GM13977 (cell line): ENCODE results near the gene MCF2L.

Experiments
- DNase-seq: peaks from one replicate; pipeline ENCODE4 v3.0.0; 2012; ENCODE audit warnings: low spot score
- in situ Hi-C: fragments of 300-500 bp; cut with MboI; formaldehyde crosslinking; loops from one replicate; pipeline ENCODE4 v1.12.0; 2022; ENCODE audit warnings: low sequenced_read_pairs, low pct_unique_long_range_greater_than_20kb, mixed read lengths, inconsistent platforms; ENCODE audit not compliant: unreplicated experiment
- TF ChIP-seq, protein P1 (sequence below): IDR thresholded peaks from 2 replicates; pipeline ENCODE4 v1.5.1; 2012; ENCODE audit warnings: mild to moderate bottlenecking, control low read depth; ENCODE audit not compliant: insufficient read depth; ENCODE audit errors: extremely low read depth, missing control alignments

The MCF2L gene

DNA sequence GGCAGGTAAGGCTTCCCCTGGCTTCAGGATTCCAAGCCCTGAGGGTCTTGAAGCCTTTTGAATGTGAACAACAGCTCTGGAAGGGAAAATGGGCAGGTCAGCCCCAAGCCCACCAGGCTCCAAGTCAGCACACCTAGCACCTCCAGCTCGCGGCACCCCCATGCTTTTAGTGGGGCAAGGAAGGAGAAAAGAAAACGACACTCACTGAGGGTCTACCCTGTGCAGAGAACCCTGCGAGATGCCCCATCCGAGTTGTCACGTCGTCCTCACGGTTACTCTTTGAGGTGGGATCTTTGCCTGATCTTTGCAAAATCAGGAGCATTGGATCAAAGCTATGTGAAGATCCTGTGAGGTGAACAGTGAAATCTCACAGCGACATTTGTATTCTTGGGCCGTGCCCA lies 147.9 kb downstream of the MCF2L start:
- in situ Hi-C loops, result no loop called here
- TF ChIP-seq, protein P1, sequence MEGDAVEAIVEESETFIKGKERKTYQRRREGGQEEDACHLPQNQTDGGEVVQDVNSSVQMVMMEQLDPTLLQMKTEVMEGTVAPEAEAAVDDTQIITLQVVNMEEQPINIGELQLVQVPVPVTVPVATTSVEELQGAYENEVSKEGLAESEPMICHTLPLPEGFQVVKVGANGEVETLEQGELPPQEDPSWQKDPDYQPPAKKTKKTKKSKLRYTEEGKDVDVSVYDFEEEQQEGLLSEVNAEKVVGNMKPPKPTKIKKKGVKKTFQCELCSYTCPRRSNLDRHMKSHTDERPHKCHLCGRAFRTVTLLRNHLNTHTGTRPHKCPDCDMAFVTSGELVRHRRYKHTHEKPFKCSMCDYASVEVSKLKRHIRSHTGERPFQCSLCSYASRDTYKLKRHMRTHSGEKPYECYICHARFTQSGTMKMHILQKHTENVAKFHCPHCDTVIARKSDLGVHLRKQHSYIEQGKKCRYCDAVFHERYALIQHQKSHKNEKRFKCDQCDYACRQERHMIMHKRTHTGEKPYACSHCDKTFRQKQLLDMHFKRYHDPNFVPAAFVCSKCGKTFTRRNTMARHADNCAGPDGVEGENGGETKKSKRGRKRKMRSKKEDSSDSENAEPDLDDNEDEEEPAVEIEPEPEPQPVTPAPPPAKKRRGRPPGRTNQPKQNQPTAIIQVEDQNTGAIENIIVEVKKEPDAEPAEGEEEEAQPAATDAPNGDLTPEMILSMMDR, result no peak

DNA sequence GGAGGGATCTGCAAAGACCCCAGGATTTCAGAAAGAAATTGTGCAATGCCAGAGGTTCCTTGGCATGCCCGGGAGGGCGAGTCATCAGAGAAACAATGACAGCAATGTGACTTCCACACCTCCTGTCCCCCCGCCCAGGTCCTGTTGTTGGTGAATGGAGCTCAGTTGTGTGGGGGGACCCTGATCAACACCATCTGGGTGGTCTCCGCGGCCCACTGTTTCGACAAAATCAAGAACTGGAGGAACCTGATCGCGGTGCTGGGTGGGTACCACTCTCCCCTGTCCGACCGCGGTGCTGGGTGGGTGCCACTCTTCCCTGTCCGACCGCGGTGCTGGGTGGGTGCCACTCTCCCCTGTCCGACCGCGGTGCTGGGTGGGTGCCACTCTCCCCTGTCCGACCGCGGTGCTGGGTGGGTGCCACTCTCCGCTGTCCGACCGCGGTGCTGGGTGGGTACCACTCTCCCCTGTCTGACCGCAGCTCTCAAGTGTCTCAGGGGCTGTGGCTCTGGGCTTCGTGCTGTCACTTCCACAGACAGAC lies 148.4 kb downstream of the MCF2L start:
- DNase-seq, result no peak
- in situ Hi-C loops, result no loop called here
- TF ChIP-seq, protein P1, result no peak

More for the DNA sequence above, 147.9 kb downstream of the MCF2L start:
- no peak for DNase-seq

DNA sequence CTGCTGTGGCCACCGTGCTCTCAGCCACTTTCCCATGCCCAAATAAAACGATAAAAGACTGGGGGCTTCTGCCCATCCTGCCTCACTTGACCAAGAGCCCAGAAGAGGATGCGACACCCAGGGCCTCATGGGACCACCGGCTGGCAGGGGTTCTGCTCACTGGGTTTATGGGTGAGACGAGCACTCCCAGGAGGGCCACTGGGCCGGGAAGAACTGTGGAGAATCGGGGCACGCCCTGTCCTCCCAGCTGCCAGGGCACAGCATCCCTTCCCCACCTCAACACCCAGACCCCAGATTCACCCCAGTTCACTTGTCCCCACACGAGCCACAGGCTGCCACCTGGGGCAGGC lies 148.9 kb downstream of the MCF2L start:
- TF ChIP-seq, protein P1, result no peak
- DNase-seq, result no peak
- in situ Hi-C loops, result no loop called here

DNA sequence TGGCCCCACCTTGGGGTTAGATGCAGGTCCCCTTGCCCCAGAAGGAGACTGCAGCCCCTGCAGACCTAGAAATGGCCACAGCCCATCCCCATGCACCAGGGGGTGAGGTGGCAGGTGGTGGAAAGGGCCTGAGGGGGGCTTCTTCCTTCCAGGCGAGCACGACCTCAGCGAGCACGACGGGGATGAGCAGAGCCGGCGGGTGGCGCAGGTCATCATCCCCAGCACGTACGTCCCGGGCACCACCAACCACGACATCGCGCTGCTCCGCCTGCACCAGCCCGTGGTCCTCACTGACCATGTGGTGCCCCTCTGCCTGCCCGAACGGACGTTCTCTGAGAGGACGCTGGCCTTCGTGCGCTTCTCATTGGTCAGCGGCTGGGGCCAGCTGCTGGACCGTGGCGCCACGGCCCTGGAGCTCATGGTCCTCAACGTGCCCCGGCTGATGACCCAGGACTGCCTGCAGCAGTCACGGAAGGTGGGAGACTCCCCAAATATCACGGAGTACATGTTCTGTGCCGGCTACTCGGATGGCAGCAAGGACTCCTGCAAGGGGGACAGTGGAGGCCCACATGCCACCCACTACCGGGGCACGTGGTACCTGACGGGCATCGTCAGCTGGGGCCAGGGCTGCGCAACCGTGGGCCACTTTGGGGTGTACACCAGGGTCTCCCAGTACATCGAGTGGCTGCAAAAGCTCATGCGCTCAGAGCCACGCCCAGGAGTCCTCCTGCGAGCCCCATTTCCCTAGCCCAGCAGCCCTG lies 149.4 kb downstream of the MCF2L start:
- TF ChIP-seq, protein P1, result no peak
- no peak for DNase-seq
- in situ Hi-C loops, result no loop called here

DNA sequence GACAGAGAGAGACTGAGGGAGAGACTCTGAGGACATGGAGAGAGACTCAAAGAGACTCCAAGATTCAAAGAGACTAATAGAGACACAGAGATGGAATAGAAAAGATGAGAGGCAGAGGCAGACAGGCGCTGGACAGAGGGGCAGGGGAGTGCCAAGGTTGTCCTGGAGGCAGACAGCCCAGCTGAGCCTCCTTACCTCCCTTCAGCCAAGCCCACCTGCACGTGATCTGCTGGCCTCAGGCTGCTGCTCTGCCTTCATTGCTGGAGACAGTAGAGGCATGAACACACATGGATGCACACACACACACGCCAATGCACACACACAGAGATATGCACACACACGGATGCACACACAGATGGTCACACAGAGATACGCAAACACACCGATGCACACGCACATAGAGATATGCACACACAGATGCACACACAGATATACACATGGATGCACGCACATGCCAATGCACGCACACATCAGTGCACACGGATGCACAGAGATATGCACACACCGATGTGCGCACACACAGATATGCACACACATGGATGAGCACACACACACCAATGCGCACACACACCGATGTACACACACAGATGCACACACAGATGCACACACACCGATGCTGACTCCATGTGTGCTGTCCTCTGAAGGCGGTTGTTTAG lies 150.3 kb downstream of the MCF2L start:
- in situ Hi-C loops, result no loop called here
- DNase-seq, result no peak
- TF ChIP-seq, protein P1, result no peak

DNA sequence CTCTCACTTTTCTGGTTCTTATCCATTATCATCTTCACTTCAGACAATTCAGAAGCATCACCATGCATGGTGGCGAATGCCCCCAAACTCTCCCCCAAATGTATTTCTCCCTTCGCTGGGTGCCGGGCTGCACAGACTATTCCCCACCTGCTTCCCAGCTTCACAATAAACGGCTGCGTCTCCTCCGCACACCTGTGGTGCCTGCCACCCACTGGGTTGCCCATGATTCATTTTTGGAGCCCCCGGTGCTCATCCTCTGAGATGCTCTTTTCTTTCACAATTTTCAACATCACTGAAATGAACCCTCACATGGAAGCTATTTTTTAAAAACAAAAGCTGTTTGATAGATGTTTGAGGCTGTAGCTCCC lies 150.8 kb downstream of the MCF2L start:
- DNase-seq, result no peak
- in situ Hi-C loops, result no loop called here
- TF ChIP-seq, protein P1, result no peak
